GM19395 (cell line): ENCODE results near the gene MEX3D.

ENCODE experiments used
- ATAC-seq: cut with Tn5 transposase; IDR thresholded peaks from one replicate; pipeline ENCODE4 v1.9.1; 2021; ENCODE audit warnings: mild to moderate bottlenecking, moderate library complexity; ENCODE audit not compliant: unreplicated experiment

MEX3D gene

GRCh38 chr19:1598777-1599459 is 30.8 kb upstream of the MEX3D start:
- ATAC-seq = no peak

- no peak for ATAC-seq
Observed at GRCh38 chr19:1593501-1593772, 25.3 kb upstream of the MEX3D start.

GRCh38 chr19:1592755-1593500 is 24.8 kb upstream of the MEX3D start, which contains the start of gene MBD3:
MBD3 (minus strand) TSS chr19:1592865; CDS start chr19:1592631, 234 bp downstream.
- peak; percentile 46 for ATAC-seq

GRCh38 chr19:1592024-1592754 is 24.1 kb upstream of the MEX3D start:
- peak; percentile 64 for ATAC-seq

- ATAC-seq = no peak
Observed at GRCh38 chr19:1591421-1592023, 23.4 kb upstream of the MEX3D start.

GRCh38 chr19:1590641-1591397 is 22.7 kb upstream of the MEX3D start:
- ATAC-seq = no peak

GRCh38 chr19:1587872-1588271 is 19.7 kb upstream of the MEX3D start:
- no peak for ATAC-seq

GRCh38 chr19:1585243-1585580 is 17.1 kb upstream of the MEX3D start:
- no peak for ATAC-seq

- no peak for ATAC-seq
Observed at GRCh38 chr19:1584500-1585242, 16.5 kb upstream of the MEX3D start.

GRCh38 chr19:1582201-1582600 is 14.1 kb upstream of the MEX3D start:
- ATAC-seq = no peak

- no peak for ATAC-seq
Observed at GRCh38 chr19:1580957-1581356, 12.8 kb upstream of the MEX3D start.

GRCh38 chr19:1580382-1580781 is 12.3 kb upstream of the MEX3D start:
- no peak for ATAC-seq

- ATAC-seq = no peak
Observed at GRCh38 chr19:1579222-1579621, 11.1 kb upstream of the MEX3D start.

GRCh38 chr19:1577929-1578618 is 9.9 kb upstream of the MEX3D start:
- ATAC-seq = no peak

GRCh38 chr19:1577090-1577928 is 9.2 kb upstream of the MEX3D start:
- no peak for ATAC-seq

GRCh38 chr19:1576242-1577089 is 8.3 kb upstream of the MEX3D start:
- ATAC-seq = no peak

- no peak for ATAC-seq
Observed at GRCh38 chr19:1575323-1576241, 7.5 kb upstream of the MEX3D start.
